ENCODE results near the gene CENPW. TPM values are rescaled to one million over a fixed set of nuclear protein-coding genes. Genes with fewer than 3 reads are reported as not detected.

The CENPW gene
- total RNA-seq, 2 experiments from 2014 or later = 22.1 to 76.9 TPM

GRCh38 chr6:126313941-126314340, 26.0 kb upstream of the CENPW start:
- Histone ChIP-seq H3K36me3 (ENCODE audit: insufficient read depth, low read length) (no peaks in the 10 kb centered on the region), H3K9me2 (ENCODE audit: insufficient read depth, low read length) (no peaks in the 10 kb centered on the region), H3K9me3 (ENCODE audit: low read length) (no peaks in the 10 kb centered on the region), H3K4me3 (ENCODE audit: low read depth, low read length, poor library complexity, severe bottlenecking) (no peak overlapping the region), H3K79me2 (ENCODE audit: insufficient read depth, low read depth, low read length) (no peaks in the 10 kb centered on the region), H3K27ac (ENCODE audit: low read depth, low read length, poor library complexity, severe bottlenecking) (no peak overlapping the region), H3K4me2 (ENCODE audit: low read length) (no peak overlapping the region), H3K4me1 (ENCODE audit: insufficient read depth, low read length, poor library complexity, severe bottlenecking) (no peaks in the 10 kb centered on the region), H4K20me1 (ENCODE audit: insufficient read depth, low read length) (no peaks in the 10 kb centered on the region), H2AFZ (ENCODE audit: low read length) (no peak overlapping the region)
- ChIA-PET CTCF (ENCODE audit: unreplicated experiment) (no interaction called here), POLR2A (no interaction called here)
- BruUV-seq (replicated peaks) = no TSS peak
- no peak for DNase-seq (ENCODE audit: low spot score)
- intact Hi-C loops (cut with micrococcal nuclease; ENCODE audit: unreplicated experiment) = no loop called here
- TF ChIP-seq CTCF (conservative IDR thresholded peaks at IDR 0.05; ENCODE audit: low read length) (no peak), EZH2phosphoT487 (IDR thresholded peaks at IDR 0.05; ENCODE audit: borderline replicate concordance, low read depth, low read length) (no peak)

DNA sequence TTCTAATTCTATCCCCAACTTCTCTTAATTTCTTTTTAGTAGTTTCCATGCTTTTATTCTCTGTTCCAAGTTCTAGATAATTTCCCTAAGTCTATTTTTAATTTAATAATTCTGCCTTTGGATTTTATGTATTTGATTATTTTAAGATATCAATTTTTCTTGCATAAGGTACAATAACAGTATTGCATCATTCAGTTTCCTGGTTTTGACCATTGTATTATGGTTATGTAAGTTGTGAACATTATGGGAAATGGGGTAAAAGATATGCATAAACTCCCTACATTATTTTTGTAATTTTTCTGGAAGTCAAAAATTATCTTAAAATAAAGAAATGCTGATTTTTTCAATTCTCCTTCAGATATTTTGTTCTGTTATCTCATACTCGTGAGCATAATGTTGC, 21.1 kb upstream of the CENPW start:
- BruUV-seq (replicated peaks) = no TSS peak
- no peaks in the 10 kb centered on the region for H3K4me1 ChIP-seq (ENCODE audit: insufficient read depth, low read length, poor library complexity, severe bottlenecking)
- POLR2A ChIA-PET = no interaction called here

GRCh38 chr6:126333729-126334128, 6.2 kb upstream of the CENPW start:
- Histone ChIP-seq H3K9me2 (ENCODE audit: insufficient read depth, low read length) (no peaks in the 10 kb centered on the region), H3K27ac (ENCODE audit: low read depth, low read length, poor library complexity, severe bottlenecking) (no peak overlapping the region), H4K20me1 (ENCODE audit: insufficient read depth, low read length) (no peaks in the 10 kb centered on the region), H2AFZ (ENCODE audit: low read length) (no peak overlapping the region), H3K79me2 (ENCODE audit: insufficient read depth, low read depth, low read length) (no peaks in the 10 kb centered on the region), H3K9me3 (ENCODE audit: low read length) (no peaks in the 10 kb centered on the region), H3K4me2 (ENCODE audit: low read length) (no peak overlapping the region), H3K4me3 (ENCODE audit: low read depth, low read length, poor library complexity, severe bottlenecking) (no peak overlapping the region), H3K4me1 (ENCODE audit: insufficient read depth, low read length, poor library complexity, severe bottlenecking) (no peaks in the 10 kb centered on the region), H3K36me3 (ENCODE audit: insufficient read depth, low read length) (no peaks in the 10 kb centered on the region)
- ChIA-PET CTCF (ENCODE audit: unreplicated experiment) (no interaction called here), POLR2A (no interaction called here)
- no peak for TF ChIP-seq EZH2phosphoT487 (IDR thresholded peaks at IDR 0.05; ENCODE audit: borderline replicate concordance, low read depth, low read length)
- TF ChIP-seq CTCF (conservative IDR thresholded peaks at IDR 0.05; ENCODE audit: low read length) = no peak
- intact Hi-C loops (cut with micrococcal nuclease; ENCODE audit: unreplicated experiment) = no loop called here
- no peak for DNase-seq (ENCODE audit: low spot score)
- no TSS peak for BruUV-seq (replicated peaks)

More for the DNA sequence above, 21.1 kb upstream of the CENPW start:
- Histone ChIP-seq H3K36me3 (ENCODE audit: insufficient read depth, low read length) (no peaks in the 10 kb centered on the region), H3K9me2 (ENCODE audit: insufficient read depth, low read length) (no peaks in the 10 kb centered on the region), H3K27ac (ENCODE audit: low read depth, low read length, poor library complexity, severe bottlenecking) (no peak overlapping the region), H3K4me2 (ENCODE audit: low read length) (no peak overlapping the region), H2AFZ (ENCODE audit: low read length) (no peak overlapping the region), H4K20me1 (ENCODE audit: insufficient read depth, low read length) (no peaks in the 10 kb centered on the region), H3K4me3 (ENCODE audit: low read depth, low read length, poor library complexity, severe bottlenecking) (no peak overlapping the region), H3K9me3 (ENCODE audit: low read length) (no peaks in the 10 kb centered on the region), H3K79me2 (ENCODE audit: insufficient read depth, low read depth, low read length) (no peaks in the 10 kb centered on the region)
- intact Hi-C loops (cut with micrococcal nuclease; ENCODE audit: unreplicated experiment) = no loop called here
- no peak for DNase-seq (ENCODE audit: low spot score)
- CTCF ChIA-PET (ENCODE audit: unreplicated experiment) = no interaction called here
- TF ChIP-seq CTCF (conservative IDR thresholded peaks at IDR 0.05; ENCODE audit: low read length) (no peak), EZH2phosphoT487 (IDR thresholded peaks at IDR 0.05; ENCODE audit: borderline replicate concordance, low read depth, low read length) (no peak)

Data from OCI-LY7 (cell line).